GM12801 (cell line): Measurements from ENCODE around the gene SYTL5.

Source experiments
- TF ChIP-seq, protein P1 (sequence below): IDR thresholded peaks from one replicate; pipeline ENCODE4 v1.5.1; 2011; ENCODE audit warnings: control low read depth; ENCODE audit not compliant: insufficient read length; ENCODE audit errors: extremely low read depth

Gene SYTL5

DNA sequence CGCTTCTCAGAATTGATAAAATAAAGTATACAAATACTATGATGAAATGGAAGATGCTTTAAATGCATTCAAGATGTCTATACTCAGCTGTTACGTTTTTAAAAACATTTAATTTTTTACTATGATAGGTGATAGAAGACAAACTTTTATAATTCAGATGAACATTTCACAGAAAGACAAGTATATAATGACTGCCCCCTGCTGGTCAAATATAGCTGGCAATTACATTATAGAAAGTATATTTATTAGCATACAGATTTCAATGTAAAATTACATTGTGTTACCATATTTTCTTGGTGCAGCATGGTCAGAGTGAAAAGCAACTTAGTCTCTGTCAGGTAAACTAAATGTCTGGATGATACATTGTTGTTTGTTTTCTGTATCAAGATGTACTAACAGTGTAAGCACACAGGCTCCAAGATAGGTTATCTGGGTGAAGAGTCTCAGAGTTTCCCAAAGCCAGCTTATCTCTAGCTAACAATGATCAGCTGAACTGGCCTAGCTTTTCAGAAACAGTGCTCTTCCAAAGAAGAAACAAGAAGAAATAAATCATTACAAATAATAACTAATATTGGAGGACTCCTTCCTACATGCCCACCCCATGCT is 160.2 kb downstream of the SYTL5 start:
- TF ChIP-seq, protein P1, sequence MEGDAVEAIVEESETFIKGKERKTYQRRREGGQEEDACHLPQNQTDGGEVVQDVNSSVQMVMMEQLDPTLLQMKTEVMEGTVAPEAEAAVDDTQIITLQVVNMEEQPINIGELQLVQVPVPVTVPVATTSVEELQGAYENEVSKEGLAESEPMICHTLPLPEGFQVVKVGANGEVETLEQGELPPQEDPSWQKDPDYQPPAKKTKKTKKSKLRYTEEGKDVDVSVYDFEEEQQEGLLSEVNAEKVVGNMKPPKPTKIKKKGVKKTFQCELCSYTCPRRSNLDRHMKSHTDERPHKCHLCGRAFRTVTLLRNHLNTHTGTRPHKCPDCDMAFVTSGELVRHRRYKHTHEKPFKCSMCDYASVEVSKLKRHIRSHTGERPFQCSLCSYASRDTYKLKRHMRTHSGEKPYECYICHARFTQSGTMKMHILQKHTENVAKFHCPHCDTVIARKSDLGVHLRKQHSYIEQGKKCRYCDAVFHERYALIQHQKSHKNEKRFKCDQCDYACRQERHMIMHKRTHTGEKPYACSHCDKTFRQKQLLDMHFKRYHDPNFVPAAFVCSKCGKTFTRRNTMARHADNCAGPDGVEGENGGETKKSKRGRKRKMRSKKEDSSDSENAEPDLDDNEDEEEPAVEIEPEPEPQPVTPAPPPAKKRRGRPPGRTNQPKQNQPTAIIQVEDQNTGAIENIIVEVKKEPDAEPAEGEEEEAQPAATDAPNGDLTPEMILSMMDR: no peak

DNA sequence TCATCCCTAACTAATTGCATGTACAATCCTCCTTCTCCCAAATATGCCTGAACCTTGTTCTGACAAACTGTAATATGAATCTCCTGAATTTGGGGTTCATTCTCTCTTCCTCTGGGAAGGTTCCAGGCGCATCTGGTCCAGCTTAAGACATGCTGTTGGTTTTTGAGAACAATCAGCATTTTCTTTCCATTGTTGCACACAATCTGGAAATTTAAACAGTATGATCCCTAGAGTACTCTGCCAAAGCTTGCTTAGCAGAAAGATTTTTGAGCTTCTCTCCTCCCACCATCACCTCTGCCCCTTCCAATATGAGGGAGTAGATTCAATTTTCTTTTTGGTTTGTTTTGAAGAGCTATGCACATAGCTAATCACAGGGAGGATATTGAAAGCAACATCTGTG is 164.2 kb downstream of the SYTL5 start:
- TF ChIP-seq, protein P1: no peak

DNA sequence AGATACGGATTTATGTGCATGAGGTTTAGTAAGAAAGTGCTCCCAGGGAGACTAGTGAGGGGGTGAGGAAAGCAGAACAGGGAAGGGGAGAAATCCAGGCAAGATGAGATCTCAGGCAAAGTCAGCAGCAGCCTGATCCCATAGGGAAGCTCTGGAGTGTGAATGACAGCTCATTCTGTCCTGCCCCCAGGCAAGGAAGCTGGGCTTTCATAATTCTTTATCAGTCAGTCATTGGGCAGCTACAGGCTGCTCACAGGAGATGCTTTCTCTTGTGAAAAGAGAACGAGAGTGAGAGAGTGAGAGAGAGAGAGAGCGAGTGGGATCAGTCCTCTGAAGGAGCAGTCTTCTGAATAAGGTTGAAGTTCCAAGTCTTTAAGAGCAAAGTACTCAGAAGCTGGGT is 166.2 kb downstream of the SYTL5 start:
- TF ChIP-seq, protein P1: no peak

DNA sequence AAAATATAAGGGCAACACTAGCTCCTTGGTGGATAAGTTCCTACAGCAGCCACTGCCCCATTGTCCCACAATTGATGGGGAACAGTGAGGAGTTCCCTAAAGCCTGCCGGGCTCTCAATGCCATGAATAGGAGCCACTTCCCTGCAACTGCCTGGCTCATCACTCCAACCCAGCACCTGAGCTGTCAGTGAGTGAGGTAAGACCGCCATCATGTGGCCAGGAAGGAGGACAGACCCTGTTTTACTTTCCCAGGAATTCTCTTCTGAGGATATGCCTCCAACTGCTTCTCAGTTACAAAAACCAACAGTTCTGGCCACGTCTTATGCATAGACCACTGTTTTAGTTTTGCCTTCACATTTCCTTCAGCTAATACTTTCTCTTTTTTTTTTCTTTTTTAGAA is 168.8 kb downstream of the SYTL5 start:
- TF ChIP-seq, protein P1: no peak

DNA sequence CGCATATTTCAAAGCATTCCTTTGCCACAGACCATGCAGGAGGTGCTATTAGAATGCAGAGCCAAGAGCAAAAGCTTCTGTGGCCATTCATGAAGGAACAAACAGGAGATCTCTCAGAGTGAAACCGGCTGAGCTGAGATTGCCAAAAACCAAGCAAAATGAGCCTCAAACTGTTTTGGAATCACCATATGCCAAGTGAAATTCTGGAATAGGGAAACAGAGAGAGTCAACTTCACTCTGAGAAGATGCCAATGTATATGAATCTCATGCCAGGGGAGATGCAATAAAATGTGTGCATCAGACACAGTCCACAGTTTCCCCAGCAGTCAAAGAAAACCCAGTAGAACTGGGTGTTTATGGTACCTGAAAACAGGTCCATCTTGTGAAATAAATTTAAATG is 172.0 kb downstream of the SYTL5 start:
- TF ChIP-seq, protein P1: no peak
